ENCODE results near the gene RBM34. TPM values are rescaled to one million over a fixed set of nuclear protein-coding genes. Genes with fewer than 3 reads are reported as not detected.

Gene RBM34
- polyA plus RNA-seq, 3 donors, result 74.8 to 85.1 (median 75.9) TPM

DNA sequence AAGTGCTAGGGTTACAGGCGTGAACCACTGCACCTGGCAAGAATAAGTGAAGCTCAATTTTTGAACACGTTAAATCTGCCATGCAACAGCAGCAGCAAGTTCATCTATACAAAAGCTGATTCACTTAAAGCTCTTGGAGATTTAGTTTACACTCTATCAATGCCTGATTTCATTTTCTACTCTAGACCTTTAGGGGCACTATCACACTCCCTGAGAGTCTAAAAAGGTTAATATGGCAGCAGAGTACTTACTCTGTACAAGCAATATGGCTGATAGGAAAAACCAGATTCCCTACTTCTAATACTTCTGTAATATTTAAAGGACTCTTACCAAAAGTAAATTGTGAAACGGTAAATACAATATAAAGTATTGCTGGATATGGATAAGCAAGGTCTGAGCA lies 4.8 kb downstream of the RBM34 start:
- no peak for DNase-seq (ENCODE audit: low read depth in 3 of 3, low spot score in 2 of 3)

DNA sequence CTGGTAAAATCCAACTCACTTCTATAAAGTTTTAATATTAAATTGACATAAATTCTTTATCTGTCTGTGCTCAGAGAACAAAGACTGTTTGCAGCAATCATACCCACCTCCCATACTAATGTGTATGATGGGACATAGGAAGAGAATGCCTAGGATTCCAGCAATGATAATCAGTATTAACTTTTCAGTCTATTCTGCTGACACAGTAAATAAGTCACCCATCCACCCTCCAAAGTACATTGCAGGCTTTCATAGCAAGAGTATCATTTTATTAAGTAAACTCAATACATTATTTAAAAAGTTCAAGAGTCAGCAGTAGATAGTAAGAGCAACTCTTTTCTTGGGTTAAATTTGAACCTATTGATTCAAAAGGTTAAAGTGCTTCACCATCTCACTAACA lies 8.8 kb downstream of the RBM34 start:
- DNase-seq (ENCODE audit: low read depth in 3 of 3, low spot score in 2 of 3), result no peak

DNA sequence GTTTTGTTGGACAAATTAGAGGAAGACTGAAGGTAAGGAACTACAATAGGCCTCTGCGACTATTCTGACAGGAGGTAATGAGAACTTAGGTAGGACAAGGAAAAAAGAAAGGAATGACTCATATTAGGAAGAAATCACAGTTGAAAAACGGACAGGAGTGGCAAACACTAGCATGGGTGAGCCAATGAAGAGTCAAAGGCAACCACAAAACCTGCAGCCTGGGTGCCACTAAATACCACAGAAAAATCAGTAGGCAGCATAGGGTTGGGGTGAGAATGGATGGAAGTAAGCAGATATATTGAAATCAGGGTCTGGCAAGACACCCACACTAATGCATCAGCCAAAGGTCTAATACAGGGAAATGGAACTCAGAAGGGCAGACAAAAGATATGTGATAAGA lies 10.0 kb downstream of the RBM34 start:
- DNase-seq (ENCODE audit: low read depth in 3 of 3, low spot score in 2 of 3), result no peak

DNA sequence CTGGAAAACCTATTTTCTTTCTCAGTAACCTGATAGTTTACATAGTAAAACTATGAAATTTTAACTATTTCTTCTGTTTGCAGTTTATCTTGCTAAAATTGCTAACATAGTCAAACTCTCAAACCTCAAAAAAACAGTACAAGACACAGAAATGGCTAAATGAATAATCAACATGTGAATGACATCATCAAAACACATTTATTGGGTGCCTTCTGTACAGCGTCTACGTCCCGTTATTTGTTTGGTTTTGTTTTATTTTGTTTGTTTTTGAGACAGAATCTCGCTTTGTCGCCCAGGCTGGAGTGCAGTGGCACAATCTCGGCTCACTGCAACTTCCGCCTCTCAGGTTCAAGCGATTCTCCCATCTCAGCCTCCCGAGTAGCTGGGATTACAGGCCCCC lies 11.2 kb downstream of the RBM34 start:
- no peak for DNase-seq (ENCODE audit: low read depth in 3 of 3, low spot score in 2 of 3)

DNA sequence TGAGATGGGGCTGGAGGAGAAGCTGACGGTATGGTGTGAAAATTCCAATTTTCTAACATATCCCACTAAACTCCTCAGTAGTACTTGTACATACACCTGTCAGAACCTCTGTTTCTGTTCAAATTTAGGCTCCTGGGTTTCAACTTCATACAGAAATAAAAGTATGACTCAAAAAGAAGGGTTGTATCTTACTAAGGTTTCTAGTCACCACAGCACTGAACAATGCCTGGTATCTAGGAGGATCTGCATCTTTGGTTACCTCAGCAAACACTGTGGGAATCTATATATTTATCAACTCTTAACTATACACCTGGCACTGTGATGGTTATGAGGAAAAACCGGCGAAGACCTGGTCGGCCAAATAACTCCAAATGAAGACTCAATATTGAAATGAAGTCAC lies 13.8 kb downstream of the RBM34 start:
- no peak for DNase-seq (ENCODE audit: low read depth in 3 of 3, low spot score in 2 of 3)

DNA sequence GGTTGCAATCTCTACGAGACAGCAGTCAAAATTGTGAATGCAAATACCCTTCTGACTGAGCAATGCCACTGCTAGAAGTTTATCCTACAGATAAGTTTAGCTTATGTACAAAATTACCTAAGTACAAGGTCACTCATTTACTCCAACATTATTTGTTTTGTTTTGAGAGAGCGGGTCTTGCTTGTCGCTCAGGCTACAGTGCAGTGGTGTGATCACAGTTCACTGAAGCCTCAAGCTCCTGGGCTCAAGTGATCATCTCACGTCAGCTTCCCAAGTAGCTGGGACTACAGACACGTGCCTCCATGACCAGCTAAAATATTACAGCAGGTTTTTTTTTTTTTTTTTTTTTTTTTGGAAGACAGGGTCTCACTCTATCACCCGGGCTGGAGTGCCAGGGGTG lies 15.4 kb downstream of the RBM34 start:
- no peak for DNase-seq (ENCODE audit: low read depth in 3 of 3, low spot score in 2 of 3)

DNA sequence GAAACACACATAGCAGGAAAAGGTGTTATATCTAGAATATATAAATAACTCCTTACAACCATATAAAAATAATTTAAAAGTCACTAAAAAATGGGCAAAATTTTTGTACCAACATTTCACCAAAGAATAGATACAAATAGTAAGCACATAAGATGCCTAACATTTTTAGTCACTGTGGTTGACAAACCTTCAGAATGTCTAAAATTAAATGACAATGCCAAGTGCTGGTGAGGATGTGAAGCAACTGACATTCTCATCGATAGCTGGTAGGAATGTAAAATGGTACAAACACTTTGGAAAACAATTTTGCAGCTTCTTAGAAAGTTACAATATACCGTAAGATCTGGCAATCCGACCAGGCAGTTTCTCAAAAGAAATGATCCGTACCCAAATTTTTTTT lies 18.1 kb downstream of the RBM34 start:
- no peak for DNase-seq (ENCODE audit: low read depth in 3 of 3, low spot score in 2 of 3)

DNA sequence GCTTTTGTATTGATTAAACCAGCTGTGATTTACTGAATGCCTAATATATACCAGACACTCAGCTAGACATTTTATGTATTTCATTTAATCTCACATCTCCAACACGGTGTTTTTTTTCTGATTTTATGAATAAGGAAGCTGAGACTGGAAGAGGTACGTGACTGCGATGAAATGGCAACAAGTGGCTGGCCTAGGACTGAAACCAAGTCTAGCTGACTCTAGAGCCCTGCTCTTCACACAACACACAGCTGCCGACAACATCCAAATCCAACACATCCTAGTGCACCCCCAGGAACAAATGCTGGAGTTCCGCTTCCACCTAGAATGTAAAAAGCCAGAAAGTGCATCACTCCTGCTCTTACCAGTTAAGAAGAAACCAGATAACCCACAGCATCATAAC lies 21.7 kb downstream of the RBM34 start:
- no peak for DNase-seq (ENCODE audit: low read depth in 3 of 3, low spot score in 2 of 3)

DNA sequence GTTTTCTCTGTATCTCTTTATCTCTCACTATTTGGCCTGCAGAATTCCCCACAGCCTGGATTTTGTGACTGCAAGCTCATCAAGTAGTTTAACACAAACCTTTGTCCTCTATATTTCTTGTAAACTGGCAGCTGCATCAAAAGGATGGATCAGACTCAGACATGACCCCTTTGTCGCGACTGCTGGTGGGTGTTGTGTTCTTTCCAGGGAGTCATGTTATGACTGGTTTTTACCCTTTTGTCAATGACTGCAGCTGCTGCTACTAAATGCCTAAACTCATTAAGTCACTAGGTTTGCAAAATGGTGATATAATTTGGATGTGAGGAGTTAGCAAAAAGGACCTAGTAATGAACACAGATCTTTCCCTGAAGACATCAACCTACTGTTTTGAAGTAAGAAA lies 22.2 kb downstream of the RBM34 start:
- no peak for DNase-seq (ENCODE audit: low read depth in 3 of 3, low spot score in 2 of 3)

DNA sequence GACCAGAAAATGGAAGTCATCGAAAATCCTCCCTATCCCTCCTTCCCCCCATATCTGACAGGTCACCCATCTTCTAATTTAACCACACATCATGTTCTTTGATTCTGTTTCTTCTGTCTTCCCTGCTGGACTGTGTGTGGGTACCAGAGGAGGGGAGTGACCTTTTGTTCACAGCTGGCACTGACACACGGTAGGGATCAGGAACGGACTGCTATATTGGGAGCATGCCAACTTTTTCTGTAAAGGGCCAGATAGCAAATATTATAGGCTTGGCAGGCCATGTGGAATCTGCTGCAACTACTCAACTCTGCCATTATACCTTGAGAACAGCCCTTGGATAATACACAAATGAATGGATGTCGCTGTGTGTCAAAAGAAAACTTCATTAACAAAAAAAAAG lies 24.9 kb downstream of the RBM34 start:
- DNase-seq (ENCODE audit: low read depth in 3 of 3, low spot score in 2 of 3), result no peak

DNA sequence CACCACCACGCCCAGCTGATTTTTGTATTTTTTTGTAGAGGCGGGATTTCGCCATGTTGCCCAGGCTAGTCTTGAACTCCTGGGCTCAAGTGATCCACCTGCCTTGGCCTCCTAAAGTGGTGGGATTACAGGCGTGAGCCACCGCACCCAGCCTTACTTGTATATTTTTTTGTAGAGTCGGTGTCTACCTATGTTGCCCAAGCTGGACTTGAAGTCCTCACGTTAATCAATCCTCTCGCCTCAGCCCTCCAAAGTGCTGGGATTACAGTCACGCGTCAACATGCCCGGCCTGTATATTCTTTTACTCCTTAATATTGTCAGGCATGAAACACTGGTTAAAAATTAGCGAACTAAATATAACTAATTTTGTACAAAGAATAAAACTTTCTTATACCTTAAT lies 26.9 kb downstream of the RBM34 start:
- no peak for DNase-seq (ENCODE audit: low read depth in 3 of 3, low spot score in 2 of 3)

DNA sequence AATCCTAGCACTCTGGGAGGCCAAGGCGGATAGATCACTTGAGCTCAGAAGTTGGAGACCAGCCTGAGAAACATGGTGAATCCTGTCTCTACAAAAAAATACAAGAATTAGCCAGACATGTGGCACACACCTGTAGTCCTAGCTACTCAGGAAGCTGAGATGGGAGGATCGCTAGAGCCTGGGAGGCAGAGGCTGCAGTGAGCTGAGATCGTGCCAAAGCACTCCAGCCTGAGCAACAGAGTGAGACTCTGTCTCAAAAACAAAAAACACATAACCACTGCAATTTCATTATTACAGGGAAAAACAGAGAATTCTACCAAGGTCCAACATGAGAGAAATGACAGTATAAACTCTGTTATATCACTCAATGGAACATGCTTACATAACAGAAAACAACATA lies 28.0 kb downstream of the RBM34 start:
- DNase-seq (ENCODE audit: low read depth in 3 of 3, low spot score in 2 of 3), result no peak

DNA sequence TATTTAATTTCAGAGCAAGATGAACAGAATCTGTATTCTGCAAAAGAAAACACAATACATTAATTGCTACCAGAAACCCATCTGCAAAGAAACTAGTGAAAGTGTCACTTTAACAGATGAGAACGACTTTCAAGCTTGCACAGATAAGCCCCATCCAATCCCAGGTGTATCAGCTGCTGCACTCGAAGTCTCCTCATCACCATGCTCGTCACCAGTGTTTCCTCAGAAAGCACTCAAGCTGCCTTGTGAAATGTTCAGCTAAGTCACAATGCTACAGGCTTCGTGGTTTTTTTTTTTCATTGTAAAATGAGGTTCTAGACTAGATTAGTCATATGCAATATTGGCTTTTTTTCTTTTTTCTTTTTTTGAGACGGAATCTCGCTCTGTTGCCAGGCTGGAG lies 29.1 kb downstream of the RBM34 start:
- DNase-seq (ENCODE audit: low read depth in 3 of 3, low spot score in 2 of 3), result no peak

DNA sequence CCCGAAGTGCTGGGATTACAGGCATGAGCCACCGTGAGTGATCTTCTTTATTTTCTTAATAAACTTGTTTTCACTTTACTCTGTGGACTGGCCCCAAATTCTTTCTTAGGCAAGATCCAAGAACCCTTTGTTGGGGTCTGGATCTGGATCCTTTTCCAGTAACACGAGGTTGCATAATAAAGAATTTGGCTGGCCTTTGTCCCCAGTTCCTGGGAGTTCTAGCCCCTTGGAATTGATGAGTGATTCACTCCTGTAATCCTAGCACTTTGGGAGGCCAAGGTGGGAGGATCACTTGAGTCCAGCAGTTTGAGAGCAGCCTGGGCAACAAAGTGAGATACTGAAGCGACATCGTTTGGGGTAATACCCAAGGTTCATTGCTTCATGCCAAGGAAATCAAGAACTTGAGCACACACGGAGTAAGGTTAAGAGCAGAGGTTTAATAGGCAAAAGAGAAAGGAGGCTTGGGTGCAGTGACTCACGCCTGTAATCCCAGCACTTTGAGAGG lies 30.2 kb downstream of the RBM34 start:
- no peak for DNase-seq (ENCODE audit: low read depth in 3 of 3, low spot score in 2 of 3)

DNA sequence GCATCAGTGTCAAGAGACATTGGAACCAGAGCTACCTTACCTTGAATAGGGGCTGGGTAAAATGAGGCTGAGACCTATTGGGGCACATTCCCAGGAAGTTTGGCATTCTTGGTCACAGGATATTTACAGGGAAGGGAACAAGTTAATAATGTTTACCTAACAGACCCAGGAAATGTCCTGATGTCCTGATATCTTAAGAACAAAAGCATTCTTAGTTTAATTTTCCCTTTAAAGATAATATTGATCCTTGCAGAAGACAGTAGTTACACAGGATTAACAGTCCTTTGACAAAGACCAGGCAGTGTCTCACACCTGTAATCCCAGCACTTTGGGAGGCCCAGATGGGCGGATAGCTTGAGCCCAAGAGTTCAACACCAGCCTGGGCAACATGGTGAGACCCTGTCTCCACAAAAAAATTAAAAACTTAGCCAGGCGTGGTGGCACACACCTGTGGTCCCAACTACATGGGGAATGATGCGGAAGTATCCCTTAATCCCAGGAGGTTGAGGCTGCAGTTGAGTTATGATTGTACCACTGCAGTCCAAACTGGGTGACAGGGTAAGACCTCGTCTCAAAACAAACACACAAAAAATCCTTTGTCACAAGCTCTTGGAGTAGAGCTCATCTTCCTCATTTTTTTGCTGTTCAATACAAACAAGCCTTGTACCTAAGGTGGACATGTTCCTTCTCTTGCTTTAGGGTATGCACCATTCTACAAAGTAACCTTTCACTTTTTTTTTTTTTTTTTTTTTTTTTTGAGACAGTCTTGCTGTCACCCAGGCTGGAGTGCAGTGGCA lies 31.1 kb downstream of the RBM34 start:
- DNase-seq (ENCODE audit: low read depth in 3 of 3, low spot score in 2 of 3), result no peak

DNA sequence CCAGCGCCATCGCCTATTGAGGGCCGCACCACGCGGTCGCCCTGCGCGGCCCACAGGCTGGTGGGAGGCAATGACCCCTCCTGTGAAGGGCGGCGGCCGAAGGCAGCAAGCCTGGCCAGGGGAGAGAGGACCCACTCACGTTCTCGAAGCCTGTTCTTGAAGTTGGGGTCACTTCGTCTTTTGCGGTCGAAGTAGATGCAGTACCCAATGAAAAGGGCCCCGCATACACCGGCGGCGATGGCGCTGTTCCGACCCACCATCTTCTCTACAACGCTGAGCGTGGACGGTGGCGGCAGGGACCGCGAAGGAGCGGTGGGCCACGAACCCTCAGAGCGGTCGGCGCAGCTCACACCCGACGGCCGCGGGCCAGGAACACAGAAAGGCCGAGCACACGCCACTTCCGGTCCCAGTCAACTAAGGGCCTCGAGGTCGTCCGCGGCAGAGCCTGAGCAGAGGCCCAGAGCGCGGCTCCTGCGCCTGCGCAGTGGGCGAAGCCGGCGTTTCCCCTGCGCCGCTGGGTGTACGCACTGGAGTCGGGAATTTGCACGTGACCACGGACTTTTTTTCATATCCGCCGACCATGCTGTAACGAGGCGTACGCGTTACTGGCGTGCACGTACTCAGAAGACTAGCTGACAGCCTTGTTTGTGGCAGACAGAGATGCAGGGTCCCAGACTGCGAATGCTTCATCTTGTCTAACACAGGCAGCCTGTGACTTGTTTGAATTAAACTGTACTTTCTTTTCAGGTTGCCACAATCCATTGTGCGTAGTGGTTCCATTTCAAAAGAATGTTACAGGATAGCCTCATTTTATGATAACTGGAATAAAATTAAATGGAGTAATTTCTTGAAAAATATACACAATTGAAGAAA lies 32.4 kb downstream of the RBM34 start, which contains the start of gene TOMM20:
TOMM20 (minus strand) TSS at position 382 of the 873 bp plus-strand sequence; CDS start at position 260, 122 bp downstream.
- DNase-seq (ENCODE audit: low read depth in 3 of 3, low spot score in 2 of 3), result peak; percentile 92 to 96 (median 96)

DNA sequence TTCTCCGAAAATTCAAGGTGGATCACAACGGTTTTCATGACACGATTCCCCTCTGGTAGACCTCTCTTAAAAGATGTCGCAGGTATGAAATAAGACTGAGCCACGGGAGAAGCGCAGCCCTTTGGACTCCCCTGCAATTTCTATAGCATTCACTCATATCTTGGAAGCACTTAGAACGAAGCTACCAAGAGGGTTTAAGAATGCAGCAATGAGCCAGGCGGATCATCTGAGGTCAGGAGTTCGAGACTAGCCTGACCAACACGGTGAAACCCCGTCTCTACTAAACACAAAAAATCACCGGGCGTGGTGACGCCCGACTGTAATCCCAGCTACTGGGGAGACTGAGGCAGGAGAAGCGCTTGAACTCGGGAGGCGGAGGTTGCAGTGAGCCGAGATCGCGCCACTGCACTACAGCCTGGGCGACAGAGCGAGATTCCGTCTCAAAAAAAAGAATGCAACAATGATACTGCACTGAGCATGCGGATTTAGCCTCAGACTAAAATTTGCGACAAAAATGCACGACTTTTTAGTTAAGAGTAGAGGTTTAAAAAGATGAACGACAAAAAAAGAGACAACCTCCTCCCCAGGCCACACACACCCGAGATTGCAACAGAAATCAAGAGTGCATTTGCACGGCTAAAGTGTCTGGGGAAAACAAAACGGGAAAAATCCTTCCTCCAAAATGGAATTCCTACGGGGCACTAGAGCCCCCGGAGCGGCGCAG lies 33.2 kb downstream of the RBM34 start:
- DNase-seq (ENCODE audit: low read depth in 3 of 3, low spot score in 2 of 3), result no peak

DNA sequence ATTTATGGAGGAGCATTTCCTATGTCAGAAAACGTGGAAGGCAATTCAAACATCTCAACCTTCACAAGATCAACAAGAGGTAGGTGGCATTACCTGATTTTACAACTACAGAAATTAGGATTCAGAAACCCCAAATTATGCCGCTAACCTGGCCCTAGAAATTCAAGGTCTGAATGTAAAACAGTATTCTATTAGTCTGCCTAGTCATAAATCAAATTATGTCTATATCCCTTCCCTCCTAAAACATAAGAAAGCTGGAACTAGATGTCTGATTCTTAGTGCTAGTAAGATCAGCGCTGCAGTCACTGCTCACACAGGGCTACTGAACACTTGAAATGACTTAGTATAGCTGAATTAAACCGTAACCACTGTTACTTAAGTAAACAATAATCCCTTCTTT lies 33.8 kb downstream of the RBM34 start:
- no peak for DNase-seq (ENCODE audit: low read depth in 3 of 3, low spot score in 2 of 3)

DNA sequence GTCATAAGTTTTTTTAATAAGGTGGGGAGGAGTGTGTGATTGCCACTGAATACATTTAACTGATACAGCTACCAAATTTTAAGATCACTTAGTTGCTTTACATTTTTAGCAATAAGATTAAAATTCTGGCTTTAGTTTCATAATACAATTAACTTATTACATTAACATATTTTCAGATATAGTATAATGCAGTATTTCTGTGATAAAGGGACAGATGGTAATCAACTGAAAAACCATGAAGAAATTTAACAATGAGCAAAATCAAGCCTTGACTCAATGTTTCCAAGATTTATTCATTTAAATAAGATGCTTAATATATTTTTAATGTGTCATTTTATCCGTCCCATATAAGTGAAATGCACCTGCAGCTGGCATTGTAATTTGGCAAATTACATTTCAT lies 36.4 kb downstream of the RBM34 start:
- DNase-seq (ENCODE audit: low read depth in 3 of 3, low spot score in 2 of 3), result no peak

DNA sequence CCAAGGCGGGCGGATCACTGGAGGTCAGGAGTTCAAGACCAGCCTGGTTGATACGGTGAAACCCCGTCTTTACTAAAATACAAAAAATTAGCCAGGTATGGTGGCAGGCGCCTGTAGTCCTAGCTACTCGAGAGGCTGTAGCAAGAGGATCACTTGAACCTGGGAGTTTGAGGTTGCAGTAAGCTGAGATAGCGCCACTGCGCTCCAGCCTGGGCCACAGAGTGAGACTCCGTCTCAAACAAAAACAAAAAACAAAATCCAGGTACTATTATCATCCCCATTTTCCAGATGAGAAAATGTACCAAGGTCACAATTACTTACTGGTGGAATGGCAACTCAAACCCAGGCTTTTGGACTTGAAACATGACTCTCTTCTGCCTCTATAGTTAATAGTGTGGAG lies 36.9 kb downstream of the RBM34 start:
- DNase-seq (ENCODE audit: low read depth in 3 of 3, low spot score in 2 of 3), result no peak

DNA sequence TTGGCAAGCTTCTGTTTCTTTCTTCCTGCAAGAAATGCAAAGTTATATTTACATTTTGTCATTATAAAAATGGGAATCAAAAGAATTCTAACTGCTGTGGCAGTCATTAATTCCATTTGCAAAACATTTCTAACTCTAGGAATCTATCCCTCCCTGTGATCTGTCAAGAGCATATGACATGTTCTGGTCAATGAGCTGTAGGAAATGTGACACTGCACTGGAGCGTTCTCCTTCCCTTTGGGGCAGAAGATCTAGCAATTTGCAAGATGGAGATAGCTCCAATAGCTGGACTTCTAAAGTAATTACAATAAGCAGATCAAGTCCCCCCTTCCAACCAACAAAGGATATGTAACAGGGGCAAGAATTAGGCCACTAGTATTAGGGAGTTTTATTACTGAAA lies 38.7 kb downstream of the RBM34 start:
- no peak for DNase-seq (ENCODE audit: low read depth in 3 of 3, low spot score in 2 of 3)

Data from right renal cortex interstitium (tissue), 3 donors.